AG04449 (cell line): ENCODE measurements around the gene ZNF169.
"Not testable (repeated sequence)": the region's sequence is repeated elsewhere in the genome, so short reads cannot be mapped to it uniquely, and the experiment has no call there.

Experiments
- CTCF ChIA-PET: fragments of 350-600 bp; formaldehyde crosslinking; extraction: SDS; loops from one replicate; lab custom pipeline; 2021; ENCODE audit warnings: antibody characterized with exemption; lab: Yijun Ruan, JAX
- POLR2A ChIA-PET: fragments of 400-600, 350-600 bp; formaldehyde crosslinking; extraction: SDS; loops from one replicate; lab custom pipeline; 2020; ENCODE audit warnings: antibody characterized with exemption, inconsistent platforms; lab: Yijun Ruan, JAX
- DNase-seq: peaks from one replicate; pipeline ENCODE4 v3.0.0-alpha.2; 2010; ENCODE audit warnings: low read depth, low spot score
- H3K4me3 ChIP-seq: 2 replicates; pipeline ENCODE4 v1.5.1; 2011; ENCODE audit warnings: low read depth, mild to moderate bottlenecking, control low read depth, low read length
- CTCF ChIP-seq: IDR thresholded peaks from one replicate; pipeline ENCODE4 v1.5.1; 2011; ENCODE audit warnings: mild to moderate bottlenecking, moderate library complexity, low read length, control low read depth, inconsistent platforms; ENCODE audit not compliant: insufficient read depth; ENCODE audit errors: missing control alignments

The ZNF169 gene

GRCh38 chr9:94301583-94301982 lies 42.5 kb downstream of the ZNF169 start:
- no peak for DNase-seq
- CTCF ChIA-PET, result no interaction called here

GRCh38 chr9:94302426-94302825 lies 43.3 kb downstream of the ZNF169 start:
- H3K4me3 ChIP-seq, result no peak overlapping the region
- DNase-seq, result no peak
- TF ChIP-seq CTCF, result no peak
- CTCF ChIA-PET, result no interaction called here
- POLR2A ChIA-PET, result no interaction called here

More at GRCh38 chr9:94301583-94301982, 42.5 kb downstream of the ZNF169 start:
- H3K4me3 ChIP-seq, result no peak overlapping the region
- POLR2A ChIA-PET, result no interaction called here
- TF ChIP-seq CTCF, result no peak

GRCh38 chr9:94303321-94303720 lies 44.2 kb downstream of the ZNF169 start:
- TF ChIP-seq CTCF, result no peak
- ChIA-PET CTCF (no interaction called here), POLR2A (interaction anchor here (0.6 kb wide), 1 partner anchor 1286 kb away, joined by 3 read pairs; no protein-coding TSS in a partner anchor)

GRCh38 chr9:94315034-94315984 lies 56.2 kb downstream of the ZNF169 start:
- DNase-seq, POLR2A ChIA-PET, H3K4me3 ChIP-seq, CTCF ChIA-PET: not testable (repeated sequence)

More at GRCh38 chr9:94303321-94303720, 44.2 kb downstream of the ZNF169 start:
- DNase-seq, result no peak
- H3K4me3 ChIP-seq, result no peak overlapping the region

- DNase-seq, CTCF ChIA-PET, H3K4me3 ChIP-seq, POLR2A ChIA-PET: not testable (repeated sequence)
Observed at GRCh38 chr9:94316236-94316635, 57.1 kb downstream of the ZNF169 start.

GRCh38 chr9:94317949-94318657 lies 59.0 kb downstream of the ZNF169 start:
- CTCF ChIA-PET, POLR2A ChIA-PET, H3K4me3 ChIP-seq, DNase-seq: not testable (repeated sequence)

- DNase-seq, CTCF ChIA-PET, POLR2A ChIA-PET: not testable (repeated sequence)
Observed at GRCh38 chr9:94322342-94322940, 63.3 kb downstream of the ZNF169 start.

GRCh38 chr9:94323153-94323798 lies 64.2 kb downstream of the ZNF169 start:
- POLR2A ChIA-PET, H3K4me3 ChIP-seq, DNase-seq, CTCF ChIA-PET: not testable (repeated sequence)

More at GRCh38 chr9:94322342-94322940, 63.3 kb downstream of the ZNF169 start:
- H3K4me3 ChIP-seq, result not testable (repeated sequence)

GRCh38 chr9:94325583-94325982 lies 66.5 kb downstream of the ZNF169 start:
- POLR2A ChIA-PET, CTCF ChIA-PET, DNase-seq, H3K4me3 ChIP-seq: not testable (repeated sequence)

GRCh38 chr9:94328544-94328943 lies 69.4 kb downstream of the ZNF169 start, which contains the start of gene NUTM2F:
NUTM2F (minus strand) TSS chr9:94328644; CDS start chr9:94328623, 21 bp downstream.
- DNase-seq, POLR2A ChIA-PET: not testable (repeated sequence)

GRCh38 chr9:94336445-94336844 lies 77.3 kb downstream of the ZNF169 start:
- CTCF ChIA-PET, POLR2A ChIA-PET, H3K4me3 ChIP-seq, DNase-seq: not testable (repeated sequence)

More at GRCh38 chr9:94328544-94328943, 69.4 kb downstream of the ZNF169 start, which contains the start of gene NUTM2F:
- H3K4me3 ChIP-seq, CTCF ChIA-PET: not testable (repeated sequence)

- DNase-seq, POLR2A ChIA-PET: not testable (repeated sequence)
Observed at GRCh38 chr9:94338723-94339122, 79.6 kb downstream of the ZNF169 start.

More at GRCh38 chr9:94338723-94339122, 79.6 kb downstream of the ZNF169 start:
- H3K4me3 ChIP-seq, CTCF ChIA-PET: not testable (repeated sequence)
